Ovary (tissue), 3 donors: ENCODE measurements around the gene UXS1.

Experiments used
- EP300 ChIP-seq: sonication (generic); formaldehyde crosslinking; IDR thresholded peaks from one replicate; pipeline ENCODE4 v1.6.1; 2017; ENCODE audit warnings: antibody characterized with exemption
- POLR2A ChIP-seq: fragments of 450-650 bp; IDR thresholded peaks from one replicate; pipeline ENCODE4 v1.6.1; 2017; ENCODE audit warnings: antibody characterized with exemption, mild to moderate bottlenecking, moderate library complexity
- TF ChIP-seq, protein P1 (sequence below), 3 donors: fragments of 450-650 bp in 2 of 3; fragments of 200-600 bp in 1 of 3; IDR thresholded peaks; one replicate each; pipeline versions ENCODE4 v1.5.1 to v1.8.0; 2016 to 2022; ENCODE audit warnings: antibody characterized with exemption in 3 of 3, mild to moderate bottlenecking in 1 of 3
- donor health status: DM: no; HTN: no; CAD: no.

DNA sequence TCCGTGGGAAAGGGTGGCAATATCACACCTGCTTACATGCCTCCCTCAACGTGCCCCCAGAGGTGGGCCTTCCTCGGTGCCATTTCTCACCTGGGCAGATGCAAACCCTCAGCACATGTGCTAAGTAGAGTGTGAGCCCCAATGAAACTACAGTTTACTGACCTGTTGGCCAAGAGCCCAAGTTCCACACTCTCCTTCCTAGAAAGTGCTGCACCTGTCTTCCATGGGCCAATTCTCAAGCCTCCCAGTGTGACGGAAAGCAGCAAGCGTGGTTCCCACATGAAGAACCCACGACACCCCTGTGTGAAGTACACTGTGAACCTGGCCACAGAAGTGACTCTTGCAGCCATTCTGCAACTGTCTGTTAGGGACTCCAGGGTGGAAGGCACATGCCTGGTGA lies 73.7 kb downstream of the UXS1 start:
- TF ChIP-seq POLR2A (no peak), EP300 (no peak)
- TF ChIP-seq, protein P1, sequence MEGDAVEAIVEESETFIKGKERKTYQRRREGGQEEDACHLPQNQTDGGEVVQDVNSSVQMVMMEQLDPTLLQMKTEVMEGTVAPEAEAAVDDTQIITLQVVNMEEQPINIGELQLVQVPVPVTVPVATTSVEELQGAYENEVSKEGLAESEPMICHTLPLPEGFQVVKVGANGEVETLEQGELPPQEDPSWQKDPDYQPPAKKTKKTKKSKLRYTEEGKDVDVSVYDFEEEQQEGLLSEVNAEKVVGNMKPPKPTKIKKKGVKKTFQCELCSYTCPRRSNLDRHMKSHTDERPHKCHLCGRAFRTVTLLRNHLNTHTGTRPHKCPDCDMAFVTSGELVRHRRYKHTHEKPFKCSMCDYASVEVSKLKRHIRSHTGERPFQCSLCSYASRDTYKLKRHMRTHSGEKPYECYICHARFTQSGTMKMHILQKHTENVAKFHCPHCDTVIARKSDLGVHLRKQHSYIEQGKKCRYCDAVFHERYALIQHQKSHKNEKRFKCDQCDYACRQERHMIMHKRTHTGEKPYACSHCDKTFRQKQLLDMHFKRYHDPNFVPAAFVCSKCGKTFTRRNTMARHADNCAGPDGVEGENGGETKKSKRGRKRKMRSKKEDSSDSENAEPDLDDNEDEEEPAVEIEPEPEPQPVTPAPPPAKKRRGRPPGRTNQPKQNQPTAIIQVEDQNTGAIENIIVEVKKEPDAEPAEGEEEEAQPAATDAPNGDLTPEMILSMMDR (IDR thresholded peaks at IDR 0.05), result no peak
